HG02840 (cell line): ENCODE results near the gene PDF.

Source experiments
- ATAC-seq: cut with Tn5 transposase; IDR thresholded peaks from one replicate; pipeline ENCODE4 v1.9.1; 2021; ENCODE audit warnings: mild to moderate bottlenecking, moderate library complexity, moderate number of reproducible peaks; ENCODE audit not compliant: unreplicated experiment, low FRiP score

The PDF gene

GRCh38 chr16:69286941-69287713 lies 43.3 kb downstream of the PDF start:
- no peak for ATAC-seq

- no peak for ATAC-seq
Observed at GRCh38 chr16:69285240-69285639, 45.1 kb downstream of the PDF start.

GRCh38 chr16:69283851-69284250 lies 46.5 kb downstream of the PDF start:
- no peak for ATAC-seq

- ATAC-seq, result no peak
Observed at GRCh38 chr16:69277413-69277812, 53.0 kb downstream of the PDF start.
